HG02623 (cell line): ENCODE measurements around the gene SCAMP4.
A peak's percentile ranks its signal among the peaks of the same experiment; 100 is the strongest.

ENCODE experiments used
- ATAC-seq: cut with Tn5 transposase; IDR thresholded peaks from one replicate; pipeline ENCODE4 v1.9.1; 2021; ENCODE audit warnings: moderate library complexity; ENCODE audit not compliant: unreplicated experiment

SCAMP4 gene

DNA sequence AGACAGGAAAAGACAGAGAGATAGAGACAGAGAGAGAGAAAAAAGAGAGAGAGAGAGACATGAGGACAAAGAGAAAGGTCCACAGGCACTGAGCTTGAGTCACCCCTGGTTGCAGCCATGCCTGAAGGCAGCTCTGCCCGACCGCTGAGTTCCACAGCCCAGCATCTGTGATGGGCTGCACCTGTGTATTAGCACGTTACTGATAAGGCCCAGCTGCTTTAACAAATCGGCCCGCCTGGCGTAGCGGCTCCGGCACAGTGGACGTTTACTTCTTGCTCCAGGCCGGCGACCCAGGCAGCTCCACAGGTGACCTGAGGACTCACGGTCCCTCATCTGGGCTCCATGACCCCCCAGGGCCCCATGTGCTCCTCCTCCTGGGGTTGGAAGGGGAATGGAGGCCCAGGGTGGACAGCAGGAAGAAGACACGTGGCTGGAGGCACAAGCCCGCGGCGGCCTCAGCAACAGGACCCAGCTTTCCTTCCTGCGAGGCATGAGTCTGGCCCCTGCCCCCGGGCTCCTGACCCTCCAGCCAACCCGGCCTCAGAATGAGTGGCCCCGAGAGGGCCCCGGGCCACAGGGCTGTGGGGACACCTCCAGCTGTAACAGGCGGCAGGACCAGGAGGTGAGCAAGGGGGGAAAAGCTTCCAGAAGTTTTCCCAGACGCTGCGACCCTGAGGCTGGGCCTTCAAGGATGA is 31.9 kb downstream of the SCAMP4 start:
- ATAC-seq, result no peak

- ATAC-seq, result no peak
Measured at GRCh38 chr19:1938071-1938470, 32.9 kb downstream of the SCAMP4 start.

GRCh38 chr19:1941146-1942077 is 36.2 kb downstream of the SCAMP4 start, which contains the start of gene CSNK1G2:
TSS of gene CSNK1G2 (plus strand) at chr19:1941172. CDS start at chr19:1969773, 28,601 bp downstream.
- peak; percentile 52 for ATAC-seq

- no peak for ATAC-seq
Measured at GRCh38 chr19:1942078-1942933, 37.1 kb downstream of the SCAMP4 start.

DNA sequence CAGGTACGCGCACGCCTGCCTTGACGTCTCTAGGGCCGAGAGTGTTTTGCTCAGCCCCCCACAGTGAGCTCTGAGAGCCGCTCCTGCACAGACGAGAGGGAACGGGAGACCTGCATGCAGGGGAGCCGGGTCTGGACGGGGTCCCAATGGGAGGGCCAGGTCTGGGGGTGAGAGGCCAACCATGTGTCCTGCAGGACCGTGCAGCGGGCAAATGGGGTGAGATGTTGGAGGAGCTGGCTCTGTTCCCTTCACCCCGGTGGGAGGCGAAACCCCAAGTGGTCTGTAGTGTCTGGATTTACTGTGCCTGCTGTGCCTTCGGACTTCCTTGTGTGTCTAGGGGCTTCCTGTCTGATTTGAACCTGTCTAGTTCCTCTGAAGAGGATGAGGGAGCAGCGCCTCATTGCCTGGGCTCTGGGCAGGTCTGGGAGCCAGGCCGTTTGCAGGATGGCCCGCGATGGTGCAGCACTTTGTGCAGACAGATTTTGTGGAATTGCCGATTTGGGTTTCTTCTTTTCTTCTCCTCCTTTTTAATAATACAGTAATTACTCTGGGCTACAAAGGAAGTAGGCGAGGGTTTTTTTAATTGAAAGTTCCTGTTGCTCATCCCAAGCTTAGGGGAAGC is 37.8 kb downstream of the SCAMP4 start:
- ATAC-seq, result no peak

GRCh38 chr19:1943661-1944087 is 38.5 kb downstream of the SCAMP4 start:
- ATAC-seq, result no peak

- ATAC-seq, result no peak
Measured at GRCh38 chr19:1944088-1944915, 39.1 kb downstream of the SCAMP4 start.

GRCh38 chr19:1944916-1945561 is 39.8 kb downstream of the SCAMP4 start:
- ATAC-seq, result no peak

DNA sequence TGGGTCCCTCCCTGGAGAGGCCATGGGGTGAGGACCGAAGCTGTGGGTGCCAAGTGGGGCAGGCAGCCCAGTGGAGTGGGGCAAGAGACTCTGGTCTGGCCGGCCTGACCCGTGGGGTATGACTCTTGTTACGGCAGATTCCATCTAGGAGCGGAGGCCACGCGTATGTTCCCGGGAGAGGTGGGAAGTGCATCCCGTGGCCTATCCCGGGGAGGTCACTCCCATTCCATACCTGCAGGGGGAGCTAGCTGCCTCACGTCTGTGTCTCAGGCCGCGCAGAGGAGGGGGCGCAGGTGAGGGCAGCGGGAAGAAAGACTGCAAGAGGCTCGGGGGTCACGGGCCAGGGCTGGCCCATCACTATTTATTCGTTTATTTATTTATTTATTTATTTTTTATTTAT is 40.7 kb downstream of the SCAMP4 start:
- no peak for ATAC-seq

- no peak for ATAC-seq
Measured at GRCh38 chr19:1947651-1948209, 42.5 kb downstream of the SCAMP4 start.

DNA sequence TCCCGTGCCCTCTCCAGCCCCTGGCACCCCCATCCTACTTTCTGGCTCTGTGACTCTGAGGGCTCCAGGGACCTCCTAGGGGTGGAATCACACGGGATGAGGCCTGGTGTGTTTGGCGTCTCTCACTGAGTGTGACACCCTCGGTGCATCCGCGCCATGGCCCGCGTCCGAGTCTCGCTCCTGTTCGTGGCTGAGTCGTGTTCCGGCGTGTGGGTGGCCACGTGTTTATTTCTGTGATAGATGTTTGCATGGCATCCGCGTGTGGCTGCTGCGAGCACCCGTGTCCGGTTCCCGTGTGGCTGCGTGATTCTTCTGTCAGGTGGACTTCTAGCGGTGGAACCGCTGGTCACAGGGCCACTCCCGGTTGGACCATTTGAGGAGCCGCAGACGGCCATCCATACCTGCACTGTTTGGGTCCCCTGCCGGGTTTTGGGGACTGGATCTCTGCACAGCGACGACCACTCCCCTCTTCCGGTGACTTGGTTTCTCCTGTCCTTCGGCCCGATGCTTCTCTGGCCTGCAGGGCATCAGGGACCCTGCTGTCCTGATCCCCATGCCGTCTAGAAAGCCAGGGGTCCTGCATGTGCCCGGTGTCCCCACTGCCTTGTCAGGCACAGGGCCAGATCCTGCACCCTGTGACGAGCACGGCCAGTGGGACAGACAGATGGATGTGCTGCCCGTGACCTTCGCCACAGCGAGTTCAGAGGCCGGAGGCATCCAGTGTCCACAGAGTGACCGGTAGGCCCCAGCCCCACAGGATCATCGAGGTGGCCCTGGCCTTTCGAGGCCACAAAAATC is 44.3 kb downstream of the SCAMP4 start:
- ATAC-seq, result no peak

- no peak for ATAC-seq
Measured at GRCh38 chr19:1950640-1951039, 45.4 kb downstream of the SCAMP4 start.

GRCh38 chr19:1952635-1953034 is 47.4 kb downstream of the SCAMP4 start:
- no peak for ATAC-seq

- ATAC-seq, result no peak
Measured at GRCh38 chr19:1953037-1953436, 47.8 kb downstream of the SCAMP4 start.

DNA sequence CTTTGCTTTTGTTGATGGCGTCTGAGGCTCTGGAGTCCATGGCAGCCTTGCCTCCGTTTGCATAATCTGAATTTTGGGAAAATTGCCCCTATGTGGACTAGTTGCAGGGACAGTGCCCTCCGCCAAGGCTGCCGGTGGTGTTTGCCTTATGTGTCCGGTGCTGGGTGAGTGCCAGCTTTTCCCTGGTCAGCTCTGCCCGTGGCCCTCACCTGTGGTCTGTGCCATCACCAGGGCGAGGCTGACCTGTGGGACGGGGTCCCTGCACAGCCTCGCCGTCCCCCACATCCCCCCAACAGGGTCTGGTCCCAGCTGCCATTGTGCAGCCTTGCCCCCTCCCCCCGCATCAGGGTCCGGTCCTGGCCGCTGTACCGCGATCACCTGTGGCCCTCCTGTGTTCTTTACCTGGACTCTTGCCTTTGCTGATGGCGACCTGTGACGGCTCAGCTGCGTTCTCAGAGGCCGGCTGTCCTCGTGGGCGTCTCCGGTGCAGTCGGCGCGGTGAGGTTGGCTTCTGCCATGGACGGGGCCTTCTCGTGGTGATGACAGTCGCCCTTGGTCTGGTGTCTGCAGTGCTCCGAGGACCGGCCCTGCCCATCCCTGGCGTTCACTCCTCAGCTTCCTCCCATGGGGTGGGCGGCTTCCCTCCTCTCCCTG is 48.4 kb downstream of the SCAMP4 start:
- ATAC-seq, result no peak

DNA sequence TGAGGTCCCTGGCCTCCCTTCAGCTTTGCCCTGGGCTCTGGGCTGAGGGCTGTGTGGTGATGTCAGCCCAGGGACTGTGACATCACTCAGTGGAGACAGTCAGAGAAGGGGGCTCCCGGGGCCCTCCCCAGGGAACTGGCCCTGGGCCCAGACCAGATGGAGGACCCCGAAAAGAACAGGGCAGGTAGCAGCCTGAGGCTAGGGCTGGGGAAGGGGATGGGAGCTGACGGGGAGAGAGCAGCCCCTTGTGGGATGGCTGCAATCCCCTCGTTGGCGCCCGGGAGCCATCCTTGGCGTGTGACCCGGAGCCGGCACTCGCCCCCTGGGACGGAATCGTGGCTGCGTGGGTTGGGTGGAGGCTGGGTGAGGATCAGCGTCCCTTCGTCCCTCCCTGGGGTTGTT is 49.3 kb downstream of the SCAMP4 start:
- ATAC-seq, result no peak
